T-helper 1 cell treated with Interleukin-12 subunit alpha and Interleukin-12 subunit beta and Interleukin-4 antibody, amounts not matched to agents 30 ng/mL and 1 ng/mL, for 36 hours (primary cell): ENCODE results near the gene ADCY9. TPM values are rescaled to one million over a fixed set of nuclear protein-coding genes. Genes with fewer than 3 reads are reported as not detected.
"Not testable (repeated sequence)": the region's sequence is repeated elsewhere in the genome, so short reads cannot be mapped to it uniquely, and the experiment has no call there.

Experiments
- intact Hi-C: fragments of 100-400 bp; cut with micrococcal nuclease; formaldehyde crosslinking; loops from one replicate; pipeline ENCODE4 v1.15.1; 2024
- total RNA-seq: library from RNA; stranded (reverse); gene quantifications from 2 replicates; pipeline ENCODE4 v1.2.3, GENCODE V29; 2022

Gene ADCY9
- total RNA-seq, 1 donor from 2014 or later: 13.6 TPM

- intact Hi-C loops: no loop called here
These were observed 161.8 kb downstream of the ADCY9 start for GRCh38 chr16:3954411-3954921.

GRCh38 chr16:3953728-3954410 lies 162.4 kb downstream of the ADCY9 start:
- intact Hi-C loops: no loop called here

GRCh38 chr16:3952737-3953131 lies 163.5 kb downstream of the ADCY9 start:
- intact Hi-C loops: no loop called here

- intact Hi-C loops: no loop called here
These were observed 164.1 kb downstream of the ADCY9 start for GRCh38 chr16:3951861-3952736.

- intact Hi-C loops: not testable (repeated sequence)
These were observed 164.9 kb downstream of the ADCY9 start for GRCh38 chr16:3951380-3951779.

- intact Hi-C loops: no loop called here
These were observed 165.7 kb downstream of the ADCY9 start for GRCh38 chr16:3950343-3951193.

GRCh38 chr16:3949946-3950342 lies 166.3 kb downstream of the ADCY9 start:
- intact Hi-C loops: no loop called here

GRCh38 chr16:3949287-3949686 lies 167.0 kb downstream of the ADCY9 start:
- intact Hi-C loops: no loop called here

- intact Hi-C loops: no loop called here
These were observed 167.8 kb downstream of the ADCY9 start for GRCh38 chr16:3948378-3948995.

GRCh38 chr16:3946604-3947180 lies 169.6 kb downstream of the ADCY9 start:
- intact Hi-C loops: no loop called here

GRCh38 chr16:3945751-3946603 lies 170.3 kb downstream of the ADCY9 start:
- intact Hi-C loops: no loop called here

GRCh38 chr16:3944457-3944856 lies 171.8 kb downstream of the ADCY9 start:
- intact Hi-C loops: not testable (repeated sequence)

- intact Hi-C loops: not testable (repeated sequence)
These were observed 174.1 kb downstream of the ADCY9 start for GRCh38 chr16:3942146-3942545.

- intact Hi-C loops: loop anchor here (1.0 kb wide), 1 partner anchor 315 kb away; no protein-coding TSS in a partner anchor
These were observed 177.2 kb downstream of the ADCY9 start for GRCh38 chr16:3938843-3939624.

- intact Hi-C loops: no loop called here
These were observed 177.8 kb downstream of the ADCY9 start for GRCh38 chr16:3938471-3938842.

- intact Hi-C loops: no loop called here
These were observed 179.0 kb downstream of the ADCY9 start for GRCh38 chr16:3937066-3937875.

GRCh38 chr16:3935921-3936320 lies 180.3 kb downstream of the ADCY9 start:
- intact Hi-C loops: no loop called here
